Testis (tissue), 3 donors: Measurements from ENCODE around the gene KIF6. TPM values are rescaled to one million over a fixed set of nuclear protein-coding genes. Genes with fewer than 3 reads are reported as not detected.
A peak's percentile ranks its signal among the peaks of the same experiment; 100 is the strongest.

Experiments
- DNase-seq: peaks from one replicate; pipeline ENCODE4 v3.0.0-alpha.2; 2019
- H3K27ac ChIP-seq, 2 donors: fragments of 200-600 bp; sonication (generic); one replicate each; pipeline ENCODE4 v1.5.1; 2019
- H3K27me3 ChIP-seq: fragments of 200-600 bp; sonication (generic); one replicate; pipeline ENCODE4 v1.5.1; 2019
- H3K36me3 ChIP-seq: fragments of 200-600 bp; sonication (generic); one replicate; pipeline ENCODE4 v1.5.1; 2017; ENCODE audit warnings: low read depth; ENCODE audit errors: missing control alignments
- H3K4me1 ChIP-seq: fragments of 200-600 bp; sonication (generic); one replicate; pipeline ENCODE4 v1.5.1; 2019
- H3K4me3 ChIP-seq, 2 donors: fragments of 200-600 bp; sonication (generic); one replicate each; pipeline ENCODE4 v1.5.1; 2017 to 2019
- H3K9me3 ChIP-seq: fragments of 200-600 bp; sonication (generic); one replicate; pipeline ENCODE4 v1.5.1; 2017
- POLR2A ChIP-seq: fragments of 450-650 bp; IDR thresholded peaks from one replicate; pipeline ENCODE4 v1.6.1; 2017; ENCODE audit warnings: antibody characterized with exemption, mild to moderate bottlenecking, moderate library complexity
- WGBS, 2 donors: methylation state at CpG; one replicate each; pipeline ENCODE4 v1.1.5; 2018; 5-methylcytosine and 5-hydroxymethylcytosine counted together
- intact Hi-C: fragments of 100-400 bp; cut with DNase I; formaldehyde crosslinking; loops from one replicate; pipeline ENCODE4 v1.15.1; 2023; ENCODE audit warnings: low total_unique reads
- polyA plus RNA-seq: library from polyadenylated mRNA; stranded (reverse); fragments of 350-450 nt; fragmentation: Illumina TruSeq; extraction: RNeasy Lipid Tissue Mini Kit (QIAGEN cat#74804); gene quantifications from one replicate; pipeline ENCODE4 v1.2.3, GENCODE V29; 2014; ENCODE audit warnings: low read depth, low replicate concordance; ENCODE audit not compliant: insufficient read depth
- total RNA-seq, 2 donors: library from RNA; depleted of rRNA; stranded (reverse); fragments of >200 nt; gene quantifications; one replicate each; pipeline ENCODE4 v1.2.3, GENCODE V29; 2016
- TF ChIP-seq, protein P1 (sequence below), 3 experiments: fragments of 450-650 bp in 2 of 3; fragments of 200-600 bp in 1 of 3; sonication (generic) in 1 of 3; IDR thresholded peaks; one replicate each; pipeline ENCODE4 v1.5.1; 2016 to 2019; ENCODE audit warnings: antibody characterized with exemption in 3 of 3, mild to moderate bottlenecking in 2 of 3, moderate library complexity in 1 of 3

KIF6 gene
- total and polyA plus RNA-seq, 3 donors from 2014 or later = 4.2 to 12.0 (median 6.3) TPM

DNA sequence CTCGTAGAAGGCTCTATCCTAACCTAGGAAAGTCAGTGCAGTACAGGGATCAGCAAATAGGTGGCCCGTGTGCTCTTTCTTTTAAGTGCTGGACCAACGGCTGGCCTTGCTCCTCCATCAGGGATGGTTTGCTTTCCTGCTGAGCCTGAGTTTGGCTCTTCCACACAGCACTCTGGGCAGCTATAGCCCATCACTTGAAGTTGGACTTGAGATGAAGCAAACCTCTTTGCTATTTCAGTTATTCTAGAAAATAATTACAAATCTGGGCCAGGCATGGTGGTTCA, 335.8 kb downstream of the KIF6 start:
- no peak overlapping the region for H3K4me3 ChIP-seq
- no peaks in the 10 kb centered on the region for H3K36me3 ChIP-seq
- no peaks in the 10 kb centered on the region for H3K9me3 ChIP-seq
- whole genome bisulfite sequencing, 2 donors = 59 to 75% methylated on average over 3 of the region's 3 CpGs
- TF ChIP-seq POLR2A = no peak
- TF ChIP-seq, protein P1, sequence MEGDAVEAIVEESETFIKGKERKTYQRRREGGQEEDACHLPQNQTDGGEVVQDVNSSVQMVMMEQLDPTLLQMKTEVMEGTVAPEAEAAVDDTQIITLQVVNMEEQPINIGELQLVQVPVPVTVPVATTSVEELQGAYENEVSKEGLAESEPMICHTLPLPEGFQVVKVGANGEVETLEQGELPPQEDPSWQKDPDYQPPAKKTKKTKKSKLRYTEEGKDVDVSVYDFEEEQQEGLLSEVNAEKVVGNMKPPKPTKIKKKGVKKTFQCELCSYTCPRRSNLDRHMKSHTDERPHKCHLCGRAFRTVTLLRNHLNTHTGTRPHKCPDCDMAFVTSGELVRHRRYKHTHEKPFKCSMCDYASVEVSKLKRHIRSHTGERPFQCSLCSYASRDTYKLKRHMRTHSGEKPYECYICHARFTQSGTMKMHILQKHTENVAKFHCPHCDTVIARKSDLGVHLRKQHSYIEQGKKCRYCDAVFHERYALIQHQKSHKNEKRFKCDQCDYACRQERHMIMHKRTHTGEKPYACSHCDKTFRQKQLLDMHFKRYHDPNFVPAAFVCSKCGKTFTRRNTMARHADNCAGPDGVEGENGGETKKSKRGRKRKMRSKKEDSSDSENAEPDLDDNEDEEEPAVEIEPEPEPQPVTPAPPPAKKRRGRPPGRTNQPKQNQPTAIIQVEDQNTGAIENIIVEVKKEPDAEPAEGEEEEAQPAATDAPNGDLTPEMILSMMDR (IDR thresholded peaks at IDR 0.05) = peak in 1 of 3 experiments; percentile 7
- no peak for DNase-seq
- no peak overlapping the region for H3K27ac ChIP-seq
- intact Hi-C loops = no loop called here
- peaks cover 2% of the 10 kb centered on the region for H3K4me1 ChIP-seq
- H3K27me3 ChIP-seq = no peaks in the 10 kb centered on the region

DNA sequence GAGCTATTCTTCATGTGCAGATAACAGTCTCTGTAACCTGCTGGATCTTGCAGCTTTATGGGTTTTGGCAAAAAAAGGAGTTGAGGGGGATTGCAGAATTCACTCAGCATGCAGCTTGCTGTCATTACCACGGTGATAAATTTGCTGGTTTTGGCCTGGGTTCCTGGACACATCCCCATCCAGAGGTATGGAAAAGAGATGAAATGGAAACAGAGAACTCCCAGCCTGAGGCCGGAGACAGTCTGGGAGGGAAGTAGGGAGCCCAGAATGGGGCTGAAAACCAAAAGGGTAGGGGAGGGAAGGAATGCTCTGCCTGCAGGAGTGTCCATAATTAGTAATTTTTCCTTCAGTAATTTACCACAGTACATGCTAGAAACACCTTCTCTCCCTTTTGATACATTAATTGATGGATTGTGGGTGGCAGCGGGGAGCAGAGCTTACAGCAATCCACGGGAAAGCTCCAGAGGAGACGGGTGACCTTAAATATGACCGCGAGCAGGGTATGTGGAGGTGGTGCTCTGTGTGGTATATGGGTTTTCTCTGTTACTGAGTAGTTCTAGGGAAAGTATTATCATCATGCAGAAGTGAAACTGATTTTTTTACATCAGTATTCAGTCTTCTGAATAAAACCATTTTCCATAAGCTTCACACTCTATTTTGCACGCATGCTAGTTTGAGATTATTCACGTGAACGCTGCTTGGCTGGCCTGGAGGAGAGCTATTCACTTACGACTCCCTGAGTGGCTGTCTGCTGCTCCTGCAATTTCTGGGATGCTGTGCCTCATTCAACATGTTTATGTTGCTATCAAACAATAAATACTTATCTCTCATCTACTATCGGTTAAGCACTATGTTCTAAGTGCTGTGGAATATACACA, 336.4 kb downstream of the KIF6 start:
- intact Hi-C loops = no loop called here
- Histone ChIP-seq H3K27ac (no peak overlapping the region), H3K9me3 (no peaks in the 10 kb centered on the region), H3K4me3 (no peak overlapping the region), H3K27me3 (no peaks in the 10 kb centered on the region), H3K36me3 (no peaks in the 10 kb centered on the region), H3K4me1 (no peaks in the 10 kb centered on the region)
- no peak for DNase-seq
- WGBS, 2 donors = 82 to 84% methylated on average over 12 of the region's 12 CpGs
- TF ChIP-seq, protein P1 (IDR thresholded peaks at IDR 0.05) = no peak
- TF ChIP-seq POLR2A = no peak

DNA sequence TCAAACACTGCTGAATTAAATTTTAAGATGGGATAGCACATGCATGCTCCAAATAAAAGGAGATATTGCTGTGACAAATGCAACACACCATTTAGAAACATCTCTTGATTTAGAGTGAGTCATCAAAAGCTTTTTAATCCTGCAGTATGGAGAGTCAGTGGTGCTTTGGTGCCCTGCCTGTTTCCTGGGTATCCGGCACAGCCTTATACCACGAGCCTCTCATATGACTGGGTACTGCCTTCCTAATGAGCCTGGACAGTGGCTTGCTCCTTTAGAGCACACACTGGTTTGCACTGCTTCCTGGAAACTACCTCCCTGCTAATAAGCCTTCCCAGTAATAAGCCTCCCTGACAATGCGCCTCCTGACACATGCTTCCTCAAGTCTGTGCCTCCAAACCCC, 337.4 kb downstream of the KIF6 start:
- Histone ChIP-seq H3K27ac (no peak overlapping the region), H3K27me3 (no peaks in the 10 kb centered on the region), H3K4me3 (no peak overlapping the region), H3K36me3 (no peaks in the 10 kb centered on the region), H3K9me3 (no peaks in the 10 kb centered on the region), H3K4me1 (no peaks in the 10 kb centered on the region)
- WGBS, 2 donors = 71 to 91% methylated on average over 3 of the region's 3 CpGs
- no peak for TF ChIP-seq POLR2A
- TF ChIP-seq, protein P1 (IDR thresholded peaks at IDR 0.05) = no peak
- intact Hi-C loops = no loop called here
- DNase-seq = no peak

DNA sequence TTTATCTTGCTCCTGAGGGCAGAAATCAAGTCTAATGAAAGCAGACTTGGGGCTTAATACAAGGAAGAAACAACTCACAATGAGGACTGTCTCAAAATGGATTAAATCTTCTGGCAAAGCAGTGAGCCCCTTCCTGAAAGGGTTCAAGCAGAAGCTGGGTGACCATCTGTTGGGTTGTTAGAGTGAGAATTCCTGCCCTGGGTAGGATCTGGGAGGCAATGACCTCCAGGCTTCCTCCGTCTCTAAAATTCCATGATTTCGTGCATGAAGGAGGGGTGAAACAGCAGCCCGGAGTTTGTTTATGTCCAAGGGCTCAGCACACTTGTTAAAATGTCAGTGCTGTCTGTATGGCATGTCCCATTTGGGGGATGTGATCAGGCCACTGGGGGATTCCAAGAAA, 338.7 kb downstream of the KIF6 start:
- Histone ChIP-seq H3K9me3 (no peaks in the 10 kb centered on the region), H3K36me3 (no peaks in the 10 kb centered on the region), H3K4me3 (no peak overlapping the region), H3K27me3 (no peaks in the 10 kb centered on the region), H3K4me1 (no peaks in the 10 kb centered on the region), H3K27ac (no peak overlapping the region)
- intact Hi-C loops = no loop called here
- TF ChIP-seq, protein P1 (IDR thresholded peaks at IDR 0.05) = no peak
- no peak for TF ChIP-seq POLR2A
- DNase-seq = no peak
- 83 to 95% methylated on average over 3 of the region's 3 CpGs for WGBS, 2 donors
